ENCODE measurements around the gene GSE1. TPM values are rescaled to one million over a fixed set of nuclear protein-coding genes. Genes with fewer than 3 reads are reported as not detected.
A peak's percentile ranks its signal among the peaks of the same experiment; 100 is the strongest.

Gene GSE1
- total and polyA plus RNA-seq, 9 donors: 32.9 to 212 (median 91.4) TPM

DNA sequence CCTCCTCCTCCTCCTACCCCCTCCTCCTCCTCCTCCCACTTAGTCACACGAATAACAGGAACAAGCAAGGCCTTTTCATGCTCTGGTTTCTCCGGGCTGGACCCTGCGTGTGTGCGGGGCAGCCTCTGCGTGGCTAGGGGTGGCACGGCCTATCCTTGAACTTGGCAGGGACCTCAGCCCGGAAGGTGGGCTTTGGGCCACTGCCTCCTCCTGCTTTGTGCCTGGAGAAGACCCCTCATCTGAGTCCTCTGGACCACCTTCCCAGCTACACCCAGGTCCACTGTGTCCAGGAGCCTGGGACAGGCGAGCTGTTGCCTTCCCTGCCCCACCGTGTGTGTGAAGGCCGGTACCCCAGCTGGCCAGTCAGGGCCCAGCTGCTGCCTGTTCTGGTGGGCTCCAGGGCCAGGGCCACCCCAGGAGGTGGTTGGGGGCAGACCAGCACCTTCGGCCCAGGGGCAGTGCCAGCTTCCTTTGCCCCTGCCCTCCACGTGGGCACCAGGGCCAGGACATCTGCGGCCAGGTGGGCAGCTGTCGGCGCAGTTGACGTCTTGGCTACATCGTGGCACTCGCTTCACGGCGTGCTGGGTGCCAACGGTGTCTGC lies 40.3 kb downstream of the GSE1 start:
- peak overlapping the region; percentile 2 to 70 for H3K27ac ChIP-seq
- no peaks in the 10 kb centered on the region for H3K27me3 ChIP-seq

DNA sequence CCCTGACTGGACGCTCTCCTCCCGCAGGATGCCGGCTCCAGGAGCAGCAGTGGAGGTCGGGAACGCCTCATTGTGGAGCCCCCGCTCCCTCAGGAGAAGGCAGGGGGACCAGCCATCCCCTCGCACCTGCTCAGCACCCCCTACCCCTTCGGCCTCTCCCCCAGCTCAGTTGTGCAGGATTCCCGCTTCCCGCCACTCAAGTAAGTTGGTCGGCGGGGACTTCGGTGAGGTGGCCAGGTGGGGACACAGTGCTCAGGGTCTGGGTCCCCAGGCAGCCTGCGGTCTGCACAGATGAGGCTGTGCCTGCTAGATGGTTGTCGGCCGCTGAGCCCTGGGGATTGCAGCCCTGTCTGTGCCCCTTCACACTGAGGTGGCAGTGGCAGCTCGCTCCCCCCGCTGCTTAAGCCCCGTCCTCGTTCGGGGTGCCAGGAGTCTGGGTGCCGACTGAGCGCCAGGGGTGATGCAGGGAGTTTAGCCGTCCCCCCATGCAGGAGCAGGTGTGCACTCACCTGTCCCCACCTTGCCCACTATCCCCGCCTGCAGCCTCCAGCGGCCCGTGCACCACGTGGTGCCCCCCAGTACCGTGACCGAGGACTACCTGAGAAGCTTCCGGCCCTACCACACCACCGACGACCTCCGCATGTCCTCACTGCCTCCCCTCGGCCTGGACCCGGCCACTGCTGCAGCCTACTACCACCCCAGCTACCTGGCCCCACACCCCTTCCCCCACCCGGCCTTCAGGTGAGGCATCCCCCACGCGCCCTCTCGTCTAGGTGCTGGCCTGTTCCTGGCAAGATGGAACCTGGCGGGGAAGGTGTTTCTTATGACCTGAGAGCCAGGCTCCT lies 41.4 kb downstream of the GSE1 start:
- Histone ChIP-seq H3K36me3 (no peaks in the 10 kb centered on the region), H3K4me1 (ENCODE audit: insufficient read depth) (peaks cover 32% of the 10 kb centered on the region), H3K9me3 (no peaks in the 10 kb centered on the region), H3K27ac (no peak overlapping the region), H3K27me3 (no peaks in the 10 kb centered on the region), H3K4me3 (no peak overlapping the region)
- intact Hi-C loops (cut with DNase I): no loop called here
- TF ChIP-seq EP300 (IDR thresholded peaks at IDR 0.05) (no peak), CTCF (IDR thresholded peaks at IDR 0.05) (no peak), POLR2A (IDR thresholded peaks at IDR 0.05) (no peak)
- WGBS, 3 donors: 90 to 92% (median 92%) methylated on average over 41 of the region's 41 CpGs
- peak in 1 of 5 donors; percentile 44 for DNase-seq

More for the DNA sequence above, 40.3 kb downstream of the GSE1 start:
- intact Hi-C loops (cut with DNase I): no loop called here
- Histone ChIP-seq H3K36me3 (no peaks in the 10 kb centered on the region), H3K4me3 (no peak overlapping the region), H3K9me3 (no peaks in the 10 kb centered on the region), H3K4me1 (ENCODE audit: insufficient read depth) (peaks cover 32% of the 10 kb centered on the region)
- no peak for TF ChIP-seq POLR2A (IDR thresholded peaks at IDR 0.05)
- 56 to 63% (median 59%) methylated on average over 18 to 20 of the region's 21 CpGs for WGBS, 3 donors
- peak in 3 of 5 donors; percentile 42 to 60 (median 55) for DNase-seq

DNA sequence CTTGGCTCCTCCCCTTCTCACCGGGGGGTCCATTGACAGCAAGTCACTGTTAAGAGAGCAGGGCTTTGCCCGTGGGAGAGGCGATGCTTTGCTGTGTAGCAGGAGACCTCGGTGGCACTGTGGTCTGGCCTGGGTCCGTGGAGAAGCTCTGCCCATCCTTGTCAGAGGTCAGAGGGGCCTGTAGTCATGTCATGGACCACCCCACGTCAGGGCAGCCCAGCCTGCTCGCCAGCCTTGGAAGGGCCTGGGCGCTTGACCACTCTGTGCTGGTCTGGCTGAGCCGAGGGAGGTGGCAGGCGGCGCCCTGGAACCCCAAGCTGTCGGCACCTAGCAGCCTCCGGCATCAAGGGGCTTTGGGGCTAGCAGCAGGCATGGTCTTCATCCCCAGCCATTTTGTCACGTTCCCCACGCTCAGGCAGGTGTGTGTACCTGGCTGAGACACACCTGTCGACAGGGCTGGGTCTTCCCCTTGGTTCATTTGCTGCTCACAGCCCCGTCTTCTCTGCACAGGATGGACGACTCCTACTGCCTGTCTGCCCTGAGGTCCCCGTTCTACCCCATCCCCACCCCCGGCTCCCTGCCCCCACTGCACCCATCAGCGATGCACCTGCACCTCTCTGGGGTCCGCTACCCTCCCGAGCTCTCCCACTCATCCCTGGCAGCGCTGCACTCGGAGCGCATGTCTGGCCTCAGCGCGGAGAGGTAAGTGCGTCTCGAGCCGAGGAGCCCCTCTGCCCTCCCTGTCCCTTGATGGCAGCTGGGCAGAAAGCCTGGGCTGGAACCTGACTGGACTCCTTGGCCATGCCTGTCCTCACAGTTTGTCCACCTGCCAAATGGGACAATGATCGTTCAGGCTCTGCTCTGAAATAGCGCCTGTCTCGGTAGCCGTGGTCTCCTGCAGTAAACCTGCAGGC lies 42.4 kb downstream of the GSE1 start:
- no peak overlapping the region for H3K4me3 ChIP-seq
- TF ChIP-seq CTCF (IDR thresholded peaks at IDR 0.05): no peak
- TF ChIP-seq EP300 (IDR thresholded peaks at IDR 0.05): no peak
- no peak for TF ChIP-seq POLR2A (IDR thresholded peaks at IDR 0.05)
- DNase-seq: peak in 1 of 5 donors; percentile 31
- intact Hi-C loops (cut with DNase I): no loop called here
- H3K9me3 ChIP-seq: no peaks in the 10 kb centered on the region
- H3K36me3 ChIP-seq: no peaks in the 10 kb centered on the region
- 89 to 90% (median 90%) methylated on average over 29 to 35 of the region's 35 CpGs for WGBS, 3 donors
- H3K4me1 ChIP-seq (ENCODE audit: insufficient read depth): peaks cover 23% of the 10 kb centered on the region
- no peak overlapping the region for H3K27ac ChIP-seq
- no peaks in the 10 kb centered on the region for H3K27me3 ChIP-seq

DNA sequence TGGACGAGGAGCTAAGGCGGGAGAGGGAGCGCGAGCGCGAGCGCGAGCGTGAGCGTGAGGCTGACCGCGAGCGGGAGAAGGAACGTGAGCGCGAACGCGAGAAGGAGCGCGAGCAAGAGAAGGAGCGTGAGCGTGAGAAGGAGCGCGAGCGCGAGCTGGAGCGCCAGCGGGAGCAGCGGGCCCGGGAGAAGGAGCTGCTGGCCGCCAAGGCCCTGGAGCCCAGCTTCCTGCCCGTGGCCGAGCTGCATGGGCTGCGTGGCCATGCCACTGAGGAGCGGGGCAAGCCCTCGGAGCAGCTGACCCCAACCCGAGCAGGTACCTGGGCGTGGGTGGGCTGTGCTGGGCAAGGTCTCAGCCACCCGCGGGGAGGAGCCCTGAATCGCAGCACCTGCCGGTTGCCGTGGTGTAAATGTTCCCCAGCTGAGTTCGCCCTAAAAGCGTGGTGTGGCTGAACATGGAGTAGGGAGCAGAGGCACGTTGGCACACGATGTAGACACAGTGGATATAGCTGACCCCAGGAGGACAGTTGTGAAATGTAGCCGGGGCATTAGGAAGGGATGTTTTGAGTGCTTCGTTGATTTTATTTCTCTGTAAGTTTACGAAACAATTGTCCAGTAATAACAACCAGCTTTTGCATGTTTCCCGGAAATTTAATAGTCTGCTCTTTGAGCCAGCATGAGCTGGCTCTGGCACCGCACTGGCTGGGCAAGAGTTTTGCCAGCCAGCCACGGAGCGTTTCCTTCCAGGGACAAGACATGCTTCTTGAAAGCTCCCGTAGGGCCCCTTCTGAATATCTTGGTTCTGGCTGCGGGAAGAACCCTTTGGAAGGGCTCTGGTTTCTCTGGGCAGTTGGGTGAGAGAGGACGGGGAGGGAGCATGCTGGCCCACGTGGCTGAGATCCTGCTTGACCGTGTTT lies 43.5 kb downstream of the GSE1 start:
- no peaks in the 10 kb centered on the region for H3K36me3 ChIP-seq
- no peak for TF ChIP-seq CTCF (IDR thresholded peaks at IDR 0.05)
- TF ChIP-seq POLR2A (IDR thresholded peaks at IDR 0.05): no peak
- no peak for TF ChIP-seq EP300 (IDR thresholded peaks at IDR 0.05)
- DNase-seq: peak in 2 of 5 donors; percentile 24 to 31
- no peaks in the 10 kb centered on the region for H3K27me3 ChIP-seq
- H3K27ac ChIP-seq: no peak overlapping the region
- H3K9me3 ChIP-seq: no peaks in the 10 kb centered on the region
- WGBS, 3 donors: 91 to 92% (median 92%) methylated on average over 59 of the region's 59 CpGs
- H3K4me3 ChIP-seq: no peak overlapping the region
- intact Hi-C loops (cut with DNase I): no loop called here
- peaks cover 17% of the 10 kb centered on the region for H3K4me1 ChIP-seq (ENCODE audit: insufficient read depth)
